ENCODE results near the gene LCE1D.

- no peak for TF ChIP-seq POLR2A (IDR thresholded peaks at IDR 0.05)
- no peak for TF ChIP-seq CTCF (IDR thresholded peaks at IDR 0.05)
These were observed 48.7 kb upstream of the LCE1D start for GRCh38 chr1:152747831-152748230.
